ENCODE data around the gene NOL9.
A peak's percentile ranks its signal among the peaks of the same experiment; 100 is the strongest.

NOL9 gene

GRCh38 chr1:6590046-6590445 lies 35.7 kb upstream of the NOL9 start:
- no peak for DNase-seq (ENCODE audit: low read depth)

- no peak for DNase-seq (ENCODE audit: low read depth)
Observed at GRCh38 chr1:6588893-6589520, 34.7 kb upstream of the NOL9 start.

DNA sequence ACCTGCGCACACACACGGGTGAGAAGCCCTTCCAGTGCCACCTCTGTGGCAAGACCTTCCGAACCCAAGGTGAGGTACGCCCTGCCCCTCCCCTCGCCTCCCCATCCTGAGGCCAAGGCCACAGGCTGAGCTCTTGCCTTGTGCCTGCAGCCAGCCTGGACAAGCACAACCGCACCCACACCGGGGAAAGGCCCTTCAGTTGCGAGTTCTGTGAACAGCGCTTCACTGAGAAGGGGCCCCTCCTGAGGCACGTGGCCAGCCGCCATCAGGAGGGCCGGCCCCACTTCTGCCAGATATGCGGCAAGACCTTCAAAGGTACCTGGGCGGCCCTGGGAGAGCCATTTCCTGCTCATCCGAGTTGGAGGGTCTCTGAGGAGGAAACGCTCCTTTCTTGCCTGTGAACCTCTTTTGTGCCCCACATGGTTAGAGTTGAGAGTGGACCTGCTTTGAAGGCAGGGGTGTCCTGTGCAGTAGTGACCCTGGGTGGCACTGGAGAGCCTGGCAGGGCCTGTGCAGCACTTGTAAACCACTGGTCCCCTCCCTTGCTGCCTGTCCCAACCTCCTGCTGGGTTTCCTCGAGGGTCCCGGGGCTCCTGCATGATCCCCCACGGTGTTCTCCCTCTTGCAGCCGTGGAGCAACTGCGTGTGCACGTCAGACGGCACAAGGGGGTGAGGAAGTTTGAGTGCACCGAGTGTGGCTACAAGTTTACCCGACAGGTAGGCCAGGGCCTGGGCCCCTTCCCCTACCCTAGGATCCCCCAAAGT lies 34.0 kb upstream of the NOL9 start:
- no peak for DNase-seq (ENCODE audit: low read depth)

DNA sequence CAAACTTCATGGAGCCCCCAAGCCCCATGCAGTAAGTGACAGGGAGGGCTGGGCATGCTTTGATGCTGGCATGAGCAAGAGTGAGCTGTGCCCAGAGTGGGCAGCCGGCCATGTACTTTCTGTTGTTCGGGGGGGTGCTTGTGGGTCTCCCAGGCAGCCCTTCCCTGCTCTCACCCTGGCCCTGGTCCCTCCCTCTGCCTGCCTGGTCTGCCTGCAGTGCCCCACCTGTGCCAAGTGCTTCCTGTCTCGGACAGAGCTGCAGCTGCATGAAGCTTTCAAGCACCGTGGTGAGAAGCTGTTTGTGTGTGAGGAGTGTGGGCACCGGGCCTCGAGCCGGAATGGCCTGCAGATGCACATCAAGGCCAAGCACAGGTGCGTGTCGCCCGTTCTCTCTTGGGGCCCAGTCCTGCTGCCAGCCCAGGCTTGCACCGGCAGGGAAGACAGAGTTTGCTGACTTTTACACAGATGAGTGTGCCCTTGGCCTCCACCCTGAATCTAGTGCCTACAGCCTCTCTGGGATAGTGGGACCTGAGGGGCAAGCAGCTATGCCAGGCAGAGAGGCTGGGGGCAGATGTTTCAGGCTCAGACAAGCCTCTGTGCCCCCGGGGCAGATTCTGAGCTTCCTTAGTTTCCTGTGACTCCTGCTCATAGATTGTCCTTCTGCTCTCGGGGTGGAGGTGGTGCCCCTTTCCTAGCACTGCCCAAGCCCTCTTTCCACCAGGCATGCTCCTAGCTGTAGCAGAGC lies 33.1 kb upstream of the NOL9 start:
- no peak for DNase-seq (ENCODE audit: low read depth)

- DNase-seq (ENCODE audit: low read depth): no peak
Observed at GRCh38 chr1:6586404-6586816, 32.1 kb upstream of the NOL9 start.

- DNase-seq (ENCODE audit: low read depth): no peak
Observed at GRCh38 chr1:6585841-6586240, 31.5 kb upstream of the NOL9 start.

DNA sequence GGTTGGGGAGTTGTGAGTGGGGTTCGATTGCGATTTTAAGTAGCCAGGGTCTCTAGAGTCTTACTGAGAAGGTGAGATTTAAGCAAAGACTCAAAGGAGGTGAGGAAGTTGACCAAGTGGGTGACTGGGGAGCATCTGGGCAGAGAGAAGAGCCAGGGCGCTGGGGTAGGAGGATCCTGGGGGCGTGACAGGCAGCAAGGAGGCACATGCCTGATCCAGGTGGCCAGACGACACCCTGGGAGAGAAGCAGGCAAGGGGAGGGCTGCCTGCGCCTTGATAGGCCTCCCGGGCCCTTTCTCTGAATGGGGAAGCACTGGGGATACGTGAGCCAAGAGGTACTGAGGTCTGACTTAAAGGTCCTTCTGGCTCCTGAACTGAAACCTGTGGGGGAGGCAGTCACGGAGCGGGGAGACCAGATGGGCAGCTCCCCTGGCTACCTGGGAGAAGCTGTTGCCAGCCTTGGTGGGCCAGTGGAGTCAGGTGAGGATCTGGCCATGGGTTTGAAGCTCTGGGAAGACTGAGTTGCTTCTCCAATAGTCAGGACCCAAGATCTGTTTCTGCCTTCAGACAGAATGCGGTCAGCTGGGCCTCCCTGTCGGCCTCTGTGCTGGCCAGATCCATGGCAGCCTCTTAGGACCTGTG lies 30.9 kb upstream of the NOL9 start:
- no peak for DNase-seq (ENCODE audit: low read depth)

GRCh38 chr1:6584126-6585080 lies 30.1 kb upstream of the NOL9 start:
- no peak for DNase-seq (ENCODE audit: low read depth)

GRCh38 chr1:6582370-6582769 lies 28.1 kb upstream of the NOL9 start:
- DNase-seq (ENCODE audit: low read depth): no peak

DNA sequence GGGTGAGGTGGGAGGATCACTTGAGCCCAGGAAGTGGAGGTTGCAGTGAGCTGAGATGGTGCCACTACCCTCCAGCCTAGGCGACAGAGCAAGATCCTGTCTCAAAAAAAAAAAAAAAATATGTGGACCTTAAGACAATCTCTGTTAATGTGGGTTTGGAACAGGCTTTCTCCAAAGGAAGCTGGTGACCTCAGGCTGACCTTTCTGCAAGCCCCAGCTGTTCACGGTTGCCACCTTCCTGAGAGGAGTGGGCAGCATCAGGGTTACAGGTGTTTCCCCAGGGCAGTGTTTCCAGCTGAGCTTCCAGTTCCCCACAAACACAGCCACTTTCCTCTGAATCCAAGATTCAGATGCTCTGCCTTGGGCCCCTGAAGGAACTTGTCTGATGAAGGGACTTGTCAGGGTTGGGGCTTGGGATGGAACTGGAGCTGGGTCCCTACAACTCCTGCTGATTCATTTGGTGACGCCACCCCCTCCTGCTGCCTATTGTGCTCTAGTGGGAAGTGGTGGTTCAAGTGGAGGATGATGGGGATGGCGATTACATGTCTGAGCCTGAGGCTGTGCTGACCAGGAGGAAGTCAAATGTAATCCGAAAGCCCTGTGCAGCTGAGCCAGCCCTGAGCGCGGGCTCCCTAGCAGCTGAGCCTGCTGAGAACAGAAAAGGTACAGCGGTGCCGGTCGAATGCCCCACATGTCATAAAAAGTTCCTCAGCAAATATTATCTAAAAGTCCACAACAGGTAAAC lies 27.4 kb upstream of the NOL9 start:
- no peak for DNase-seq (ENCODE audit: low read depth)

GRCh38 chr1:6580593-6581409 lies 26.5 kb upstream of the NOL9 start:
- DNase-seq (ENCODE audit: low read depth): no peak

DNA sequence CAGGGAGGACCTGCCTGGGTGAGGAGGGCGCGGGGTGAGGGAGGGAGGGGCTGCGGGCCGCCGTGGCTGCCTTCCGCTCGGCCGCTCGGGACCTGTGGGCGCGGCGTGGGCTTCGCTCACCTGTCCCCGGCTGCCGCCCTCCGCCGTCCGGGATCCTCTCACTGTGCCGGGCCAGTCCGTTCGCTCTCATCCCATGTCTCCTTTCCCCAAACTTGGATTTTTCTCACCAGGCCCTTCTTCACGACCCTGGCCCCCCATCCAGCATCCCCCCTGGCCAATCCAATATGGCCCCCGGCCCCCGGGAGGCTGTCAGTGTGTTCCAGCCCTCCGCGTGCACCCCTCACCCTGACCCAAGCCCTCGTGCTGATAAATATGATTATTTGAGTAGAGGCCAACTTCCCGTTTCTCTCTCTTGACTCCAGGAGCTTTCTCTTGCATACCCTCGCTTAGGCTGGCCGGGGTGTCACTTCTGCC lies 25.8 kb upstream of the NOL9 start:
- DNase-seq (ENCODE audit: low read depth): no peak

GRCh38 chr1:6579374-6580118 lies 25.2 kb upstream of the NOL9 start, which contains the start of gene ZBTB48:
ZBTB48 (plus strand) TSS chr1:6579994; CDS start chr1:6580610, 616 bp downstream.
- peak; percentile 82 for DNase-seq (ENCODE audit: low read depth)

- DNase-seq (ENCODE audit: low read depth): no peak
Observed at GRCh38 chr1:6578624-6579373, 24.5 kb upstream of the NOL9 start.

GRCh38 chr1:6577831-6578525 lies 23.7 kb upstream of the NOL9 start:
- DNase-seq (ENCODE audit: low read depth): no peak

DNA sequence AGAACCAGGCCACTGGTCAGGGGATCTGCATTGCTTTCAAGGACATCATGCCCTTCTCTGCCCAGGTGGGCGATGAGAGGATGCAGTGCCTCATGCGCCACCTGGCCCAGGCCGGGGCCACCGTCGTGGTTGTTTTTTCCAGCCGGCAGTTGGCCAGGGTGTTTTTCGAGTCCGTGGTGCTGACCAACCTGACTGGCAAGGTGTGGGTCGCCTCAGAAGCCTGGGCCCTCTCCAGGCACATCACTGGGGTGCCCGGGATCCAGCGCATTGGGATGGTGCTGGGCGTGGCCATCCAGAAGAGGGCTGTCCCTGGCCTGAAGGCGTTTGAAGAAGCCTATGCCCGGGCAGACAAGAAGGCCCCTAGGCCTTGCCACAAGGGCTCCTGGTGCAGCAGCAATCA lies 20.5 kb upstream of the NOL9 start:
- DNase-seq (ENCODE audit: low read depth): no peak

DNA sequence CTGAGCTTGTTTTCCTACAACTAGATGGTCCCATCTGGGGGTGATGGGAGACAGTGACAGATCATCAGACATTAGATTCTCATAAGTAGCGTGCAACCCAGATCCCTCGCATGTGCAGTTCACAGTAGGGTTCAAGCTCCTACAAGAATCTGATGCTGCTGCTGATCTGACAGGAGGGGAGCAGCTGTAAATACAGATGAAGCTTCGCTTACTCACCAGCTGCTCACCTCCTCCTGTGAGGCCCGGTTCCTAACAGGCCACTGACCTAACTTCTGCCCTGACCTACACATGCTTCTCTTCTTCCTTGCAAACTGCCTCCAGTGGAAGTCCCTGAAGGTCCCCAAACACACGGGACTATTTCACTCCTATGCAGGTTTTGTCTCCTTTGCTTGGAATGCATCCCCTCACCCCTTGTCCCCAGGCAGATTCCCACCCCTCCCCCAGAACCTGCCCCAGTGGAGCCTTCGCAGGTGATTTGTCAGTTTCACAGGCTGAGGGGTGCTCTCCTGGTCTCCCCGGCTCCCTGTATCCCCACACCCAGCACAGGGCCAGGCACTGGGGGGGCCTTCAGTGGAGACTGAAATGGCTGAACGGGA lies 19.8 kb upstream of the NOL9 start:
- DNase-seq (ENCODE audit: low read depth): no peak
